ENCODE results near the gene SH2B2.

Gene SH2B2

DNA sequence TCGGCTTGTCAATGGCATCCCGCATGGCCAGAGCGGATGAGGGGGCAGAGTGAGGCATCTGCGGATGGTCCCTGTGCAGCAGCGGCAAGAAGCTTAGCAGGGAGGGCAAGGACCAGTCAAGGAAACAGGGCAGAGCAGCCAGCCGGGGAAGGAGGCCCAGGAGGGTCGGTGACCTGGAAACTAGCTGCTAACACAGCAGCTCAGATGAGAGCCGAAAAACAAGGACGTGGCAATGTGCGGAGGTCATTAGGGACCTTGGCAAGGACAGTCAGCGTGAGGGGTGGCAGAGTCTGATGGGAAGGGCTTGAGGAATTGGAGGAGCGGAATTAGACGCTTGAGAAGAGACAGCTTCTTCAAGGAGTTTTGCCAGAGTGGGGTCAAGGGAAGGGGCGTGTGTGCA, 20.1 kb upstream of the SH2B2 start:
- no peak for DNase-seq (ENCODE audit: low read depth, low spot score)

DNA sequence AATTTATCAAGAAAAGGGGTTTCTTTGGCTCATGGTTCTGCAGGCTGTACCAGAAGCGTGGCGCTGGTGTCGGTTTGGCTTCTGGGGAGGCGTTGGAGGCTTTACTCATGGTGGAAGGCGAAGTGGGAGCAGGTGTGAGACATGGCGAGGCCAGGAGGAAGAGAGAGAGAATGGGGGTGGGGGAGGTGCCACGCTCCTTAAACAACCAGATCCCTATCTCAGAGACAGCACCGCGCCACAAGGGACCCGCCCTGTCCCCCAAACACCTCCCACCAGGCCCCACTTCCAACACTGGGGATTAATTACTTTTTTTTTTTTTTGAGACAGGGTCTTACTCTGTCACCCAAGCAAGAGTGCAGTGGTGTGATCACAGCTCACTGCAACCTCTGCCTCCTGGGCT, 18.0 kb upstream of the SH2B2 start:
- DNase-seq (ENCODE audit: low read depth, low spot score), result no peak

DNA sequence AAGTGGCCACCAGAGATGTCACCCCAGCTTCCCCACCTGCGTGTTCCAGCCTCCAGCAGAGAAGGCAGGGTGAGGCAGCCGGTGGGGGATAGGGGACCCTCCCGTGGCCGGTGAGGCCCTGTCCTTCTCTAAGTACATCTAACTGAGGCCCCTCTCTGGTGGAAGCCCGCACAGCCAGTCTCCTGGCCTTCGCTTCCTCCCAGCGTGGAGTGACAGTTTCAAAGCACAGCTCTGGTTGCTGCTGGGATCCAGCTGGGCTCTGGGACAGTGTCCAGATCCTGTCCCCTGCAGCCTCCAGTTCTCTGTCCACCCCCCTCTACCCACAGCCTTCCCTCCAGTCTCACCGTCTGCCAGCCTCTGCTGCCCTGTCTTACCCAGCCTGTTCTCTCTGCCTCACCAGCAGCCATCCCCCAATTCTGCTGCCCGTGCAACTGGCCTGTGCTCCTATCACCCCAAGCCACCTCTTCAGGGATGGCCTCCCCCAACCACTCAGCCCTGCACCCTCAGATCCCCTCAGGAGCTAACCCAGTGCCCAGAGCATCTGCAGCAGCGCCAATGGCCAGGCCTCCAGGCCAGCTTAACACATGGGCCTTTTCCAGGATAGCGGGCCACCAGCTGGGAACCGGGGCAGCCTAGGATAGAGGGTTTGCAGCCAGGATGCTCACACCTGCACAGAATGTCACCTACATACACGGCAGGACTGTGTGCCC, 16.3 kb upstream of the SH2B2 start:
- no peak for DNase-seq (ENCODE audit: low read depth, low spot score)

DNA sequence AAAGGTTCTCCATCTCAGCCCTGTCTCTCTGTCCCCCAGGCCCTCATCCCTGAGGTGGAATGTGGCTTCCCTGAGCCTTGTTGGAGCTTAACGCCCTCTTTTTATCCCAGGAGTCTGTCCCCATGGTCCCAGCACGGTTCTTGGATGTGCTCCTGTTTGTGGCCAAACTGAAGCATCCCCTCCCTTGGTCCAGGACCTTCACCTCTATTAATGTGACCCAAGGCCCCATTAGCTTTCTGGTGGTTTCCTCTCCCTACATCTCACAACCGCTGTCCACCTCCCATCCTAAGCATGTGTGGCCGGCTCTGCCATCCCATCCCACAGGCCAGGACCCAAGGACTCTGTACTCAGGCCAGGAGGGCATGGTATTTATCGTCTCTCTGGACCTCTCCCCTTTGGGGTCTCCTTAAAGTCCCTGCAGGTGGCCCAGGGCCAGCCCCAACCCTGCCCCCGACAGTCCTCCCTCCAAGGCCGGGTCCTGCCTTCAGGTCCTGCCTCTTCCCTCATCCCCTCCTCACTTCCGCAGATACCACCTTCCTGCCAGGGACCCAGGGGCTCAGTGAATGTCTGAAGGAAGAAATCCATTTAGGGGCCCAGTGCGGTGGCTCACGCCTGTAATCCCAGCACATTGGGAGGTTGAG, 15.4 kb upstream of the SH2B2 start:
- DNase-seq (ENCODE audit: low read depth, low spot score), result no peak

DNA sequence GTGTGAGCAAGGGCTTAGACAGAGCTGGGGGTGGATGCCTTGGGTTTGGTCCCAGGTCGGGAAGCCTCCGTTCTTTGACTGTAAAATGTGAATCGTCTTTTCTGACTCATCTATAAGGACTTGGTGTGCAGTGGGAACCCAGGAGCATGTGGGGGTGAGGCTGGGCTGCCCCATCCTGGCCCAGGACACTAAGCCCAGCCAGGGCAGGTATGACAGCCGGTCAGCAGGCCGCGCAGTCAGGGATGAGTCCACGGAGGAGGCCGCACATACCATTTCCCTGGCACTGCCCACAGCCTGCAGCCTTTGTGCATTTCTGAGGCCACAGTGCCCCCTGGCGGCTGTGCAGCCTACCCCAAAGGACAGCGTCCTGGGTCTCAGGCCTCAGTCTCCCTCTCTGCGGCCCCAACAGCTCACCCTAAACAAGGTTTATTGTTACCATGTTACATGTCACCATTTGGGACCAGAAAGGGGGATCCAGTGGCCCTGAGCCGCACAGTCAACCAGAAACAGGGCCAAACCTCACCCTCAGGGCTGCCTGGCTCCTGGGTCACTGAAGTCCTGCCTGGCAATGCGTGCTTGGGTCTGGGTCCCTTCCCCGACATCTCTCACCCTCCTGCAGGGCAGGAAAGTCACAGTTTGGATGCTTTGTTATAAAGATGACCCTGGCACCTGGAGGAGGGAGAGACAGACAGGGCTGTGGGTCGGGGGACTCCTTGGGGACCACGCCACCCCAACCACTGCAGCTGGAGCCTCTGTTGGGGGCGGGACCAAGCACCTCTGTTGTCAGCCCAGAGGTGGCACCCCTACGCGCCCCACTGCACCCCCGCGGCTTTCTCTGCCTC, 14.4 kb upstream of the SH2B2 start:
- peak; percentile 65 for DNase-seq (ENCODE audit: low read depth, low spot score)

DNA sequence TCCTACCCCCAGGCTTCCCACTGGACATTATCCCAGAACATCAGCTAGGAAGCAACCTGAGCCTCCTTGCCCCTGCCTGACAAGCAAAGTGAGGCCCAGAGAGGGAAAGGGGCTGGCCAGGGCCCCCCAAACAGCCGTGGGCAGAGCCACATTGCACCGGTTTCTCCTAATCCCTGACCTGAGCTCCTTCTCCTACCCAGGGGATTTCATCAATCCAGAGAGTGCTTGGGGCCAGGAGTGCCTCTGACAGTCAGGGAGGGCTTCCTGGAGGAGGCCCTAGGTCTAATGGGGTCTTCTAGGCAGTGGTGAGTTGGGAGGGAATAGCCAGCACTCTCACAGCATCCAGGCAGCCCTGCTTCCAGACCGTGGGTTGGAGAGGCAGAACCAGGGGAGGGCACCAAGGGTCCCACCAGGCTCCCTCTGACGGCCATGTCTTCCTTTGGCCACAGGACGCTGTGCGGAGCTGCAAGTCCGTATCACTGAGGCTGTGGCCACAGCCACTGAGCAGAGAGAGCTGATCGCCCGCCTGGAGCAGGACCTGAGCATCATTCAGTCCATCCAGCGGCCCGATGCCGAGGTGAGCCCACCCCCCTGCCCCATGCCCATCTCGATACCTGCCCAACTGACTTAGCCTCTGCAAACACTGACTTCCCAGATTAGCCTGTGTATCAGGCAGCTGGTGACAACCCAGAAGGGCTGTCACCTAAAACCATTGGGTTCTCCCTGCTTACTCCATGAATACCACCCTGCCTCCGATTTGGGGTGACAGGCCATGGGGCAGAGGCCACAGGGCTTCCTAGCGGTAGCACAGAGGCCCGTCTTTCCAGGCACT, 13.5 kb upstream of the SH2B2 start:
- no peak for DNase-seq (ENCODE audit: low read depth, low spot score)

DNA sequence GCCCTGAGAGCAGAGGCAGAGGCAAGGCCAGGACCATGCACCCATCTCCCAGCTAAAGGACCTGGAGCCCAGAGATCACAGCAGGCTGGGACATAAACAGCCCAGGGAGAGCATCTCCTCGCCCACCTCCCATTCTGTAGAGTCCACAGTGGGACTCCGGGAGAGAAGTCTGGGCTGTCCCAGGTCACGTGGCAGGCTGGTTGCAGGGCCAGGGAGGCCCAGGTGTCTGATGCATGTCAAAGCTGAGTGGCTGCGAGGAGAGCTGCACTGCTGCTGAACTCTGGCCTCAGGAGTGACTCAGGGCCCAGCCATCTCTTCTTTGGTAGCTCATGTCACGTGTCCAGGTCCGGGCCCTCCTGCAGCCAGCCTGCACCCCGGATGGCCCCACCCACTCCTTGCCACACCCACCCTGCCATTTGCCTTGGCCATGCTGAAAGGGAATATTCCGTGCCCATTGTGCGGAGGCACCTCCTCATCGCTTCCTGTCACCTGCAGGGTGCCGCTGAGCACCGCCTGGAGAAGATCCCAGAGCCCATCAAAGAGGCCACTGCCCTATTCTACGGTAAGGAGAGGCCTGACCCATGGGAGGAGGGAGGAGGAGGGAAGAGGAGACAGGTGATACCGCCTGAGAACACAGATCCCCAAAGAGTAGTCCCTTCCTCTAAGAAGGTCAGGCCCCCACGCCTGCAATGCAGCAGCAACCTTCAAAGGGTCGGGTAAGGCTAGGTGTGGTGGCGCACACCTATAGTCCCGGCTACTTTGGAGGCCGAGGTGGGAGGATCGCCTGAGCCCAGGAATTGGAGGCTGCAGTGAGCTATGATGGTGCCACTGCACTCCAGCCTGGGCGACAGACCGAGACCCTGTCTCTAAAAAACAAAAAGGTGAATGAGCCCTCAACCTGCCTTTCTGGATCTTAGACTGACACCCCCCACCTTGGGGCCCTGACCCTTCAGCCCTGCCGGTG, 12.6 kb upstream of the SH2B2 start:
- no peak for DNase-seq (ENCODE audit: low read depth, low spot score)

DNA sequence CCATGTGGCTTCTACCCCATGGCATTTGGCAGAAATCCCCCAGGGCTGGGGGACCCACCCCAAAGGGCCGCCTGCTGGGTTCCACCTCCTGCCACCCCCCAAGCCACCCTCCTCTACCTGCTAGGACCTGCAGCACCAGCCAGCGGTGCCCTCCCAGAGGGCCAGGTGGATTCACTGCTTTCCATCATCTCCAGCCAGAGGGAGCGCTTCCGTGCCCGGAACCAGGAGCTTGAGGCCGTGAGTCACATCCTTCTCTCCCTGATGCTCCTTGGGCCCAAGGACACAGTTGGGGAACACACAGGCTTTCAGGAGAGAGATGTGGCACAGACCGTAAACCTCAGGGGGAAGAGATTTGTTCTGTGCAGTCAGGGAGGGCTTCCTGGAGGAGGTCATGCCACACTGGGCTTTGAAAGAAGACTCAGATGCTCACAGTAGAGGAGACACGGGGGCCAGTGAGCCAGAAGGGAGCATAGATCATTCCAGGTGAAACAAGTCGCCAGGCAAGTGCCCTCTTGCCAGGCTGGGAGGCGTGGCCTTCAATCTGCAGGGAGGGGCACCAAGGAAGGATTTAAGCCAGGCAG, 11.5 kb upstream of the SH2B2 start:
- no peak for DNase-seq (ENCODE audit: low read depth, low spot score)

DNA sequence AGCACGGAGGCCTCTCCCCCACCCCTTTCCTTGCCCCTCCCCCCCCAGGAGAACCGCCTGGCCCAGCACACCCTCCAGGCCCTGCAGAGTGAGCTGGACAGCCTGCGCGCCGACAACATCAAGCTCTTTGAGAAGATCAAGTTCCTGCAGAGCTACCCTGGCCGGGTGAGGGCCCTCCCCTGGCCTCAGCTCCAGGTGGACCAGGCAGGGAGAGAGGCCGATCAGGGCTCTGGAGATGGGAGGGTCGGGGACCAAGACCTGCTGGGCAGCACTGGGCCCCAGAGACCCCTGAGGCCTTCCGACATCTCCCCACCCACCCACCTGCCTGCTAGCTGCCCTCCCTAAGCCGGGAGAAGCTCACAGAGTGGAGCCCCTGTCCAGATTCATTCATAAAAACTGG, 8.8 kb upstream of the SH2B2 start:
- no peak for DNase-seq (ENCODE audit: low read depth, low spot score)

DNA sequence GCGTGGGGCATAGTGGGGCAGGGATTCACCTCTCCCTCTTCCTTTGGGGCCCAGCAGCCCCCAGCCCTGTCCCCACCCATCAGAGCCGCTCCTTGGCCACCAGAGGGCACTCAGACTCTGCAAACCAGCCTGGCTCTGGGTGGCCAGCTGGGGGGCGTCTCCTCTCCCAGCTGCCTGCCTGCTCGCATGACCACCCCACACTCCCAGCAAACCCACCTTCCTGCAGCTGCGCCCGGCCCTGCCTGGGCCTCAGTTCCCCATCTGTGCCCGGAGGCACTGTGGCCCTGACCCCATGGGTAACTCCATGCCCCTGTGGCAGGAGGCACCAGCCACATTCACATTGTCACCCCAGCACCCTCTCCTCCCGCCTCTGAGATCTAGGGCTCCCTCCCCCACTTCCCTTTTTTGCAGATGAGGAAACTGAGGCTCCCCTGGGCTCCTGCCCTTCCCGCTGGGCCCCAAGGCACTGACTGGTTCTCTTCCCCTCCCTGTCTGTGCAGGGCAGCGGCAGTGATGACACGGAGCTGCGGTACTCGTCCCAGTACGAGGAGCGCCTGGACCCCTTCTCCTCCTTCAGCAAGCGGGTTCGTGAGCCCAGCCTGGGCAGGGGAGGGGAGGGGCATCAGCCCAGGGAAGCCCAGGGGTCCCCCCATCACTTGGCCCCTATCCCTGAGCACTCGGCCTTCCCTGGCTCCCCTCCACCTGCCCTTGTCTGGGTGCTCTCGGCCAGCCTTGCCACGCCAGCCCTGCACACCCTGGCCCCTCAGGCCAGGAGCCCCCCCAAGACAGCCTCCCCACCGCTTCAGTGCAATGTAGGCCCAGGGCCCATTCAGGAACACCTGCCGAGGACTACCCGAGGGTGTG, 6.9 kb upstream of the SH2B2 start:
- DNase-seq (ENCODE audit: low read depth, low spot score), result no peak

DNA sequence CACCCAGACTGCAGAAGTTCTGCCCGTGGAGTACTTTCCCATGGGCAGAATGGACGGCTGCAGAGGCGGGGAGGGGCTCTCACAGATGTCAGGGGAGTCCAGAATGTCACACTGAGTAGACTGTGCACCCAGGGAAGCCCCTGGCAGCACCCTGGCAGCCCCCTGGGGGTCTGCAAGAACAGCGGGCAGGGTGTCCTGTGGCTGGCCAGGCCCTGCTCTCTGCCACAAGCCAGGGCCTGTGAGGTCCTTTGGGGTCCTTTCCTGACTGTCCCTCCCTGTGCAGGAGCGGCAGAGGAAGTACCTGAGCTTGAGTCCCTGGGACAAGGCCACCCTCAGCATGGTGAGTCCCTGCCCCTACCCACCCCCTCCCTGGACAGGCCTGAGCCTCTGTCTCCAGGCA, 6.1 kb upstream of the SH2B2 start:
- no peak for DNase-seq (ENCODE audit: low read depth, low spot score)

DNA sequence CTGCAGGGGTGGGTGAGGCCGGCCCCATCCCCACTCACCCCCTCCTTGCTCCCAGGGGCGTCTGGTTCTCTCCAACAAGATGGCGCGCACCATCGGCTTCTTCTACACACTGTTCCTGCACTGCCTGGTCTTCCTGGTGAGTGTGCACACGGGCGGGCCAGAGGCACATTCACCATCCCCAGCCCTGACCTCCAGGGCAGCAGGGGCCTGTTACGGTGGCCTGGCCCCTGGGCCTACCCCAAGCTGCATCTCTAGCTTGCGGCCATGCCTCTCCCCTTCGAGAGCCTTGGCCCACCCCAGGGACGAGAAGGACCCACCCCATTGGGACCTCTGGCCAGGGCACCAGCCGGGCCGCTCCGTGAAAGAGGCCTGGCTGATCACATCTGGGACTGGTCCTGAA, 4.9 kb upstream of the SH2B2 start:
- DNase-seq (ENCODE audit: low read depth, low spot score), result no peak

DNA sequence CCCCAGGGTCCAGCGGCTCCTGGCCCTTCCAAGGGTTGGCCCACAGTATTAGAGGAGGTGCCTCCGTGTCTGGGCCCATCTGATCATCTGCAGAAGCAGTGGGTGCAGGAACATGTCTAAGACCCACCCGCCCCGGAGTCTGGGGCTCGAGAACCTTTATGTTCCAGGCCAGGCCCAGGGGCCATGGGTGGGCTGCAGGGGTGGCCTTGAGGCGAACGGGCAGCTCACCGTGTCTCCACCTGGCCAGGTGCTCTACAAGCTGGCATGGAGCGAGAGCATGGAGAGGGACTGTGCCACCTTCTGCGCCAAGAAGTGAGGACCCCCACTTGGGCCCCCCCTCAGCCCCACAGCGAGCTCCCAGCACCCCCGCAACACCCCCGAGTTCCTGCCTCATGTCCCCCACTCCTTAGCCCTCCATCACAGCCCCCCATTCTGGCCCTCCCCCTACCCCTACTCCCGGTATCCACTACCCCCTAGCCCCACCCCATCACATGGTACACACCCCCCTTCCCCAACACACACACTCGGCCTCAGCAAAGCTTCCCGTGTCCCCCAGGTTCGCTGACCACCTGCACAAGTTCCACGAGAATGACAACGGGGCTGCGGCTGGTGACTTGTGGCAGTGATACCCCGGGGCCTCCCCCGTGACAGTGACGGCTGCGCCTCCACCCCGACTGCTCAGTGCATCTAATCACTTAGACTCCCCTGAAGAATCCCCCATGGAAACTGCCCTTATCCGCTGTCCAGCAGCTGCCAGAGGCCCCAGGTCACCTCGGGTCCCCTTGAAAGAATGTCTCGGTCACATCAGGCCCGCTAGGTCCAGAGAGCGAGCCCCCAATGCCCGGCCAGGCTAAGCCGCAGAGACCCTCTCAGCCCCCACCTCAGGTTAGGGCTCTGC, 4.0 kb upstream of the SH2B2 start:
- DNase-seq (ENCODE audit: low read depth, low spot score), result no peak

DNA sequence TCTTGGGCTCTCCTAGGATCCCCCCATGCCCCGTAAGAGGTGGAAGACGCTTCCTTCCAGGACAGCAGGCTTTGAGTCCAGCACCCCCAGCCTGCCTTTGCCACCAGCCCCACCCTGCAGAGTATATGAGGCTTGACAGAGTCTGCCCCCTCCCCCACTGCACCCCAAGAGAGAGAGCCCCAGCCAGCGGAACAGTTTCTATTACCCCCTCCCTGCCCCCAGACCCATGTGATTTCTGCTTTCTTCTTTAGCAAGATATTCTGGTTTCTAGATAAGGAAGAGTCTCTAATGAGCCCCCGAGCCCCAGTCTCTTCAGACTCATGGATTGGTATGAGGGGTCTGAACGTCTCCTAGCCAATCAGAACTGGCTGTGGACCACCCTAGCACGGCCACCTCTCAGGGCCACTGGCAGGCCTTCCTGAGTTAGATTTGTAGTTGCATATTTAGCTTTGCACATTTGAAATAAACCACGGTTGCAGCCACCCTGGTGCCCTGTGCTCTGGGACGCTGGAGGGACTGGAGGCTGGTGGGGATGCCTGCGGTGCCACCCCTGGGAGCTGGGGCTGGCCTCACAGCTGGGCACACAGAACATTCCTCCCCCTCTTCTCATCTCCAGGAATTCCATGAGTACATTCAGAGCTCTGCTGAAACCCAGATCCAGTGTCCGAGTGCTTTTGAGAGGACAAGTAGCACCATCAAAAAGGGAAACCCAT, 3.0 kb upstream of the SH2B2 start:
- no peak for DNase-seq (ENCODE audit: low read depth, low spot score)

DNA sequence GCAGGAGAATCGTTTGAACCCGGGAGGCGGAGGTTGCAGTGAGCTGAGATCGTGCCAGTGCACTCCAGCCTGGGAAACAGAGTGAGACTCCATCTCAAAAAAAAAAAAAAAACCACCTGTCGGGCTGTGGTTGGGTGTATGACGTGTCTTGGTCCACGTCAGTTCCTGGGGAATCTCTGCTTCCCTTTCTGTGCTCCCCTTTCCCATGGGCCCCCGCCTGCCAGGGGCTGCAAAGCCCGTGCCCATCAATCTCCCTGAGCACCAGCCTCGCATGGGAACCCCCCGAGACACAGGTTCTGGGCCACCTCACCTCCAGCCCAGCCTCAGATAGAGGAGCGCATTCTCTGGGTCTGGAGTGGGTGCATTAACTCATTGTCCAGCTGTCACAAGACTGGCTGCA, 2.3 kb upstream of the SH2B2 start:
- no peak for DNase-seq (ENCODE audit: low read depth, low spot score)

DNA sequence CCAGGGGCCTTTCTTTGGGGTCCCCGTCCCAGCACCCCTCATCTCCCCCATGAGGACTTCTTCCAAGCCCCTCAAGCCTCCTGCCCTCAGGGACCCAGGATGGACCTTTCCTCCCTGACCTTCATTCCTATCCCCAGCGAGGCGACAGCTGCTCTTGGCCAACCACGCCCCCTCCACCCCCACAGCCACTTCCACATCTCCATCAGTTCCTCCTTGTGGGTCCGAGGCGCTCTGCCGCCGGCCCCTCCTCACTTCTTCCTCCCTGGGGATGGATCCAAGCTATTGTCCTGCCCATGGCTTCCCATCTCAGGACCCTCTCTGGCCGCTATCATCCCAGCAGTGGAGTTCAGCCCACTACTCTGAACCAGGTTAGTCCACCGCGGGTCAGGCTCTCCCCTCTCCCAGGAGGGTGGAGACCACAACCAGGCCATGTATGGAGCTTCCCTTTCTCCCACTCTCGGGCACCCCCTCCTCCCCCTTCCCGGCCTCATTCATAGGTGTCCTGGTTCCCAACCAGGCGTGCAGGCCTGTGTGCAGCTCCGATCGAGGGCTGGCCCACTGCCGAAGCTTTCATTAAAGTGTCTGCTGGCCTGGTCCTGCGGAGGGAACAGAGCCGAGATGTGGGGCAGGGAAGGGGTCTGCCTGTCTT, 1.7 kb upstream of the SH2B2 start:
- no peak for DNase-seq (ENCODE audit: low read depth, low spot score)

DNA sequence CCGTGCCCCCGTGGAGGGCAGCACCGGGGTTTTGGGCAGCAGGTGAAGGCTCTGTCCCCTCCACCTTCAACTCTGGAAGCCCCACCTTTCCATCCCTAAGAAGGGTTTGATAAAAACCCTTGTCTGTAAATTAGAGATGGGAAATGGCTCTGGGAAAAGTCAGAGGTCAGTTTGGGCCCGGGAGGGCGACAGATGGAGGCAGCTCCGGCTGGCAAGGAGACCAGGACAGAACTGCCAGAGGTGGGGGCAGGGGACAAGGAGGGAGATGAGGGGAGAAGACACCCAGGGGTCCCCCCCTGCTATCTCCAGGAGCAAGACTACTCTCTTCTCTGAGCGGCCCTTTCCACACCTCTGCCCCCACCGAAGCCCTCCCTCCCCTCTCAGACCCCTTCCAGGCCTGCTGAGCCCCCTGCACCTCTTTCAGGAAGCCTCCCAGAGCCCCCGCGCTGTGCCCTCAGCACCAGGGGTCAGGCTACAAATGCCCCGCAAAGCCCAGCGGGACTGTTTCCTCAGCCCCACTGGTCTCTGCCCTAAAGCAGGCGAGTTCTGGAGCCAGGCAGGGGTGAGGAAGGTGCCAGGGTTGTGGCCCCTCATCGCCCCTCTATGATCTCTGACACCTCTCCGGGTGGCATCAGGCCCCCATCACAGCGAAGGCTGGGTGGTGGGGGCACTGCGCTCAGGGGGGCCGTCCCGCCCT, 980 bp upstream of the SH2B2 start:
- no peak for DNase-seq (ENCODE audit: low read depth, low spot score)
